Astrocyte (in vitro differentiated cells and primary cell): ENCODE data around the gene C5orf15. TPM values are rescaled to one million over a fixed set of nuclear protein-coding genes. Genes with fewer than 3 reads are reported as not detected.
A peak's percentile ranks its signal among the peaks of the same experiment; 100 is the strongest.

Source experiments
- DNase-seq: peaks from one replicate; pipeline ENCODE4 v3.0.0-alpha.2; 2010; ENCODE audit warnings: low read depth
- FAIRE-seq: peaks from 2 replicates; lab custom pipeline; 2011; peaks lifted over from hg19 to GRCh38; lab: Jason Lieb, UNC
- H2AFZ ChIP-seq: 2 replicates; pipeline ENCODE4 v1.6.0; 2012; ENCODE audit warnings: low read depth, low read length, inconsistent platforms
- H3K27ac ChIP-seq: 2 replicates; pipeline ENCODE4 v1.5.1; 2011; ENCODE audit warnings: low read depth, low read length, inconsistent platforms
- H3K27me3 ChIP-seq: 2 replicates; pipeline ENCODE4 v1.6.0; 2011; ENCODE audit warnings: low read length, inconsistent platforms; ENCODE audit not compliant: insufficient read depth
- H3K36me3 ChIP-seq: 2 replicates; pipeline ENCODE4 v1.5.1; 2011; ENCODE audit warnings: low read length, inconsistent platforms; ENCODE audit not compliant: insufficient read depth
- H3K4me1 ChIP-seq: 2 replicates; pipeline ENCODE4 v1.5.1; 2011; ENCODE audit warnings: low read length, inconsistent platforms; ENCODE audit not compliant: insufficient read depth
- H3K4me2 ChIP-seq: 2 replicates; pipeline ENCODE4 v1.6.0; 2012; ENCODE audit warnings: low read length, inconsistent platforms
- H3K4me3 ChIP-seq: 2 replicates; pipeline ENCODE4 v1.5.1; 2011; ENCODE audit warnings: low read depth, mild to moderate bottlenecking, low read length, inconsistent platforms; ENCODE audit not compliant: insufficient read depth
- H3K79me2 ChIP-seq: 2 replicates; pipeline ENCODE4 v1.6.0; 2012; ENCODE audit warnings: mild to moderate bottlenecking, low read length, inconsistent platforms; ENCODE audit not compliant: insufficient read depth
- H3K9ac ChIP-seq: 2 replicates; pipeline ENCODE4 v1.6.0; 2012; ENCODE audit warnings: mild to moderate bottlenecking, low read length, inconsistent platforms
- H3K9me3 ChIP-seq: 2 replicates; pipeline ENCODE4 v1.5.1; 2012; ENCODE audit warnings: low read depth, mild to moderate bottlenecking, low read length, inconsistent platforms; ENCODE audit not compliant: insufficient read depth
- H4K20me1 ChIP-seq: 2 replicates; pipeline ENCODE4 v1.6.0; 2012; ENCODE audit warnings: low read length, inconsistent platforms; ENCODE audit not compliant: insufficient read depth
- H3K27ac Mint-ChIP-seq: one replicate; pipeline ENCODE4 v1.8.0; 2021; ENCODE audit warnings: mild to moderate bottlenecking, mixed read lengths; ENCODE audit not compliant: unreplicated experiment
- H3K27me3 Mint-ChIP-seq: one replicate; pipeline ENCODE4 v1.8.0; 2021; ENCODE audit warnings: low read depth, mixed read lengths; ENCODE audit not compliant: unreplicated experiment
- H3K36me3 Mint-ChIP-seq: one replicate; pipeline ENCODE4 v1.8.0; 2021; ENCODE audit warnings: low read depth, mixed read lengths; ENCODE audit not compliant: unreplicated experiment
- H3K4me1 Mint-ChIP-seq: one replicate; pipeline ENCODE4 v1.8.0; 2021; ENCODE audit warnings: low read depth, mixed read lengths; ENCODE audit not compliant: unreplicated experiment
- H3K4me3 Mint-ChIP-seq: one replicate; pipeline ENCODE4 v1.8.0; 2021; ENCODE audit warnings: mild to moderate bottlenecking, moderate library complexity, mixed read lengths; ENCODE audit not compliant: unreplicated experiment
- H3K9me3 Mint-ChIP-seq: one replicate; pipeline ENCODE4 v1.8.0; 2021; ENCODE audit warnings: mild to moderate bottlenecking, mixed read lengths; ENCODE audit not compliant: unreplicated experiment
- EZH2 ChIP-seq: IDR thresholded peaks from 2 replicates; pipeline ENCODE4 v1.6.1; 2012; ENCODE audit warnings: mild to moderate bottlenecking, low read length, inconsistent platforms; ENCODE audit not compliant: insufficient read depth
- total RNA-seq: library from RNA; stranded (reverse); gene quantifications from 2 replicates; pipeline ENCODE4 v1.2.1, GENCODE V29; 2021
- TF ChIP-seq, protein P1 (sequence below): IDR thresholded peaks from 2 replicates; pipeline ENCODE4 v1.5.1; 2011; ENCODE audit warnings: low read depth, mild to moderate bottlenecking, inconsistent platforms, low read length, moderate library complexity; ENCODE audit not compliant: insufficient read depth

C5orf15 gene
- total RNA-seq, 1 donor from 2014 or later: 88.8 TPM

DNA sequence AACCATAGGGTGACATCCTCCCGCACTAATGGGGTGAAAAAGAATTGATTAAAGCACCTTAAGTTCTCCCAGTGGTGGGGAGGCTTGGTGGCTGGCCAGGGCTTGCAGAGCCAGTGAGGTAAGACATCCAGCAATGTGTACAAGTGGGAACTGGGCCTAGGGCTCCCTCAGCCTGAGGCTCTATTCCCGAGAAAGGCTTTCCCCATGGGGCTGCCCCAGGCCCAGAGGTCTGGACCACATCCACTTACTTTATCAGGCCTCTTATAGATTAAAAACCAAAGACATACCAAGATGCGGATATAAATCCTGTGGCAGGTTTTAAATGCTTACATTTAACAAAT lies 35.3 kb downstream of the C5orf15 start:
- no peaks in the 10 kb centered on the region for H3K36me3 ChIP-seq
- H3K27ac Mint-ChIP-seq: no peak overlapping the region
- H3K36me3 Mint-ChIP-seq: no peaks in the 10 kb centered on the region
- TF ChIP-seq, protein P1, sequence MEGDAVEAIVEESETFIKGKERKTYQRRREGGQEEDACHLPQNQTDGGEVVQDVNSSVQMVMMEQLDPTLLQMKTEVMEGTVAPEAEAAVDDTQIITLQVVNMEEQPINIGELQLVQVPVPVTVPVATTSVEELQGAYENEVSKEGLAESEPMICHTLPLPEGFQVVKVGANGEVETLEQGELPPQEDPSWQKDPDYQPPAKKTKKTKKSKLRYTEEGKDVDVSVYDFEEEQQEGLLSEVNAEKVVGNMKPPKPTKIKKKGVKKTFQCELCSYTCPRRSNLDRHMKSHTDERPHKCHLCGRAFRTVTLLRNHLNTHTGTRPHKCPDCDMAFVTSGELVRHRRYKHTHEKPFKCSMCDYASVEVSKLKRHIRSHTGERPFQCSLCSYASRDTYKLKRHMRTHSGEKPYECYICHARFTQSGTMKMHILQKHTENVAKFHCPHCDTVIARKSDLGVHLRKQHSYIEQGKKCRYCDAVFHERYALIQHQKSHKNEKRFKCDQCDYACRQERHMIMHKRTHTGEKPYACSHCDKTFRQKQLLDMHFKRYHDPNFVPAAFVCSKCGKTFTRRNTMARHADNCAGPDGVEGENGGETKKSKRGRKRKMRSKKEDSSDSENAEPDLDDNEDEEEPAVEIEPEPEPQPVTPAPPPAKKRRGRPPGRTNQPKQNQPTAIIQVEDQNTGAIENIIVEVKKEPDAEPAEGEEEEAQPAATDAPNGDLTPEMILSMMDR: no peak
- TF ChIP-seq EZH2: no peak
- no peak overlapping the region for H3K4me3 ChIP-seq
- H2AFZ ChIP-seq: no peak overlapping the region
- no peak overlapping the region for H3K4me3 Mint-ChIP-seq
- DNase-seq: peak; percentile 22
- no peaks in the 10 kb centered on the region for H3K4me1 Mint-ChIP-seq
- peaks cover 11% of the 10 kb centered on the region for H3K4me1 ChIP-seq
- no peaks in the 10 kb centered on the region for H3K9me3 ChIP-seq
- no peak overlapping the region for H3K9ac ChIP-seq
- no peak overlapping the region for H3K27ac ChIP-seq
- FAIRE-seq: no peak
- no peaks in the 10 kb centered on the region for H4K20me1 ChIP-seq
- peaks cover 8% of the 10 kb centered on the region for H3K27me3 Mint-ChIP-seq
- no peaks in the 10 kb centered on the region for H3K27me3 ChIP-seq
- H3K4me2 ChIP-seq: no peak overlapping the region
- H3K79me2 ChIP-seq: no peaks in the 10 kb centered on the region
- peaks cover 6% of the 10 kb centered on the region for H3K9me3 Mint-ChIP-seq

GRCh38 chr5:133932441-133933168 lies 35.8 kb downstream of the C5orf15 start:
- H3K9me3 Mint-ChIP-seq: peaks cover 6% of the 10 kb centered on the region
- Histone ChIP-seq H3K4me1 (peaks cover 11% of the 10 kb centered on the region), H3K79me2 (no peaks in the 10 kb centered on the region), H4K20me1 (no peaks in the 10 kb centered on the region), H3K27me3 (no peaks in the 10 kb centered on the region), H3K9me3 (no peaks in the 10 kb centered on the region), H3K4me2 (no peak overlapping the region), H3K9ac (no peak overlapping the region), H3K27ac (no peak overlapping the region), H3K4me3 (no peak overlapping the region), H3K36me3 (no peaks in the 10 kb centered on the region), H2AFZ (no peak overlapping the region)
- DNase-seq (no peak), FAIRE-seq (no peak)
- peaks cover 8% of the 10 kb centered on the region for H3K27me3 Mint-ChIP-seq
- no peaks in the 10 kb centered on the region for H3K4me1 Mint-ChIP-seq
- H3K36me3 Mint-ChIP-seq: no peaks in the 10 kb centered on the region
- H3K27ac Mint-ChIP-seq: no peak overlapping the region
- H3K4me3 Mint-ChIP-seq: no peak overlapping the region
- TF ChIP-seq, protein P1: no peak
- no peak for TF ChIP-seq EZH2

- Histone ChIP-seq H3K79me2 (no peaks in the 10 kb centered on the region), H3K36me3 (no peaks in the 10 kb centered on the region), H3K27me3 (no peaks in the 10 kb centered on the region), H4K20me1 (no peaks in the 10 kb centered on the region), H3K4me3 (no peak overlapping the region), H3K4me1 (peaks cover 22% of the 10 kb centered on the region), H2AFZ (no peak overlapping the region), H3K4me2 (no peak overlapping the region), H3K9me3 (no peaks in the 10 kb centered on the region), H3K27ac (no peak overlapping the region), H3K9ac (no peak overlapping the region)
- peaks cover 8% of the 10 kb centered on the region for H3K27me3 Mint-ChIP-seq
- no peak overlapping the region for H3K27ac Mint-ChIP-seq
- no peak for DNase-seq
- H3K4me3 Mint-ChIP-seq: no peak overlapping the region
- no peaks in the 10 kb centered on the region for H3K36me3 Mint-ChIP-seq
- TF ChIP-seq, protein P1: no peak
- TF ChIP-seq EZH2: no peak
- FAIRE-seq: no peak
- peaks cover 3% of the 10 kb centered on the region for H3K9me3 Mint-ChIP-seq
- H3K4me1 Mint-ChIP-seq: peaks cover 6% of the 10 kb centered on the region
Observed at GRCh38 chr5:133931546-133931945, 36.9 kb downstream of the C5orf15 start.
